BJ (cell line): ENCODE measurements around the gene PTPRG. TPM values are rescaled to one million over a fixed set of nuclear protein-coding genes. Genes with fewer than 3 reads are reported as not detected.

Source experiments
- CTCF ChIA-PET: fragments of 350-600 bp; formaldehyde crosslinking; extraction: SDS; loops from one replicate; lab custom pipeline; 2021; ENCODE audit warnings: antibody characterized with exemption, inconsistent platforms; lab: Yijun Ruan, JAX
- POLR2A ChIA-PET: fragments of 300-600 bp; sonication (Branson Sonifier 250); formaldehyde crosslinking; extraction: SDS; loops from one replicate; lab custom pipeline; 2021; ENCODE audit warnings: antibody characterized with exemption; lab: Charles Lee
- DNase-seq: peaks from one replicate; pipeline ENCODE4 v3.0.0-alpha.2; 2011; ENCODE audit warnings: low read depth
- H3K27me3 ChIP-seq: 2 replicates; pipeline ENCODE4 v1.6.0; 2011; ENCODE audit warnings: low read length; ENCODE audit not compliant: control insufficient read depth, insufficient read depth
- H3K36me3 ChIP-seq: 2 replicates; pipeline ENCODE4 v1.5.1; 2011; ENCODE audit warnings: low read length; ENCODE audit not compliant: control insufficient read depth, insufficient read depth
- H3K4me3 ChIP-seq: 2 replicates; pipeline ENCODE4 v1.5.1; 2011; ENCODE audit warnings: low read depth, mild to moderate bottlenecking, control low read depth, low read length
- polyA plus RNA-seq: library from polyadenylated mRNA; depleted of rRNA; stranded (reverse); fragments of >200 nt; gene quantifications from 2 replicates; pipeline ENCODE4 v1.2.3, GENCODE V29; 2011
- TF ChIP-seq, protein P1 (sequence below): IDR thresholded peaks from 2 replicates; pipeline ENCODE4 v1.5.1; 2011; ENCODE audit warnings: low read depth, mild to moderate bottlenecking, control low read depth, inconsistent platforms, low read length, moderate library complexity; ENCODE audit not compliant: insufficient read depth

Gene PTPRG
- polyA plus RNA-seq, 1 experiment, result 20.8 TPM

DNA sequence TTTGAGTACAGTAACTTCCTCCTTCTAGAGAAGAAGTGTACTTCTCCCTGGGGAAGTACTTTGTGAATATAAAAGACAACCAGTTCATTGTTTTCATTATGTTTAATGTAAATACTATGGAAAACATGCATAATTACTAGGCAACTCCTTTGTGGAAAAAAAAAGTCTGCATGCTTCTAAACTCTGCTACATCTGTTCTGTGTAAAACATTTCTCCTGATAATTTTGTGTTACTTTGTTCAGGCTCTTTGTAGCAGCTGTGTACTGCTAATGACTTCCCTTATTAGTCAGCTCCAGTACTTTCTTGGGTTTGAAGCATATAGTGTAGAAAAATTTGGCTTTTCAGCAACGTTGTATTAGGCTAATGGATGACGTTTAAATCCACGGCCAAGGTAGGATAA is 700.4 kb downstream of the PTPRG start:
- Histone ChIP-seq H3K27me3 (no peaks in the 10 kb centered on the region), H3K36me3 (no peaks in the 10 kb centered on the region; the same call in 1 of the 2 replicates), H3K4me3 (no peak overlapping the region)
- CTCF ChIA-PET, result interaction anchor here (0.5 kb wide), 1 partner anchor 601 kb away, joined by 5 read pairs; no protein-coding TSS in a partner anchor
- POLR2A ChIA-PET, result no interaction called here
- TF ChIP-seq, protein P1, sequence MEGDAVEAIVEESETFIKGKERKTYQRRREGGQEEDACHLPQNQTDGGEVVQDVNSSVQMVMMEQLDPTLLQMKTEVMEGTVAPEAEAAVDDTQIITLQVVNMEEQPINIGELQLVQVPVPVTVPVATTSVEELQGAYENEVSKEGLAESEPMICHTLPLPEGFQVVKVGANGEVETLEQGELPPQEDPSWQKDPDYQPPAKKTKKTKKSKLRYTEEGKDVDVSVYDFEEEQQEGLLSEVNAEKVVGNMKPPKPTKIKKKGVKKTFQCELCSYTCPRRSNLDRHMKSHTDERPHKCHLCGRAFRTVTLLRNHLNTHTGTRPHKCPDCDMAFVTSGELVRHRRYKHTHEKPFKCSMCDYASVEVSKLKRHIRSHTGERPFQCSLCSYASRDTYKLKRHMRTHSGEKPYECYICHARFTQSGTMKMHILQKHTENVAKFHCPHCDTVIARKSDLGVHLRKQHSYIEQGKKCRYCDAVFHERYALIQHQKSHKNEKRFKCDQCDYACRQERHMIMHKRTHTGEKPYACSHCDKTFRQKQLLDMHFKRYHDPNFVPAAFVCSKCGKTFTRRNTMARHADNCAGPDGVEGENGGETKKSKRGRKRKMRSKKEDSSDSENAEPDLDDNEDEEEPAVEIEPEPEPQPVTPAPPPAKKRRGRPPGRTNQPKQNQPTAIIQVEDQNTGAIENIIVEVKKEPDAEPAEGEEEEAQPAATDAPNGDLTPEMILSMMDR, result no peak
- no peak for DNase-seq

GRCh38 chr3:62265528-62265927 is 704.2 kb downstream of the PTPRG start:
- Histone ChIP-seq H3K27me3 (no peaks in the 10 kb centered on the region), H3K4me3 (no peak overlapping the region)

GRCh38 chr3:62266668-62267283 is 705.4 kb downstream of the PTPRG start:
- H3K27me3 ChIP-seq, result no peaks in the 10 kb centered on the region
- POLR2A ChIA-PET, result no interaction called here
- CTCF ChIA-PET, result interaction anchor here (0.7 kb wide), 1 partner anchor 149 kb away, joined by 3 read pairs; no protein-coding TSS in a partner anchor
- H3K36me3 ChIP-seq, result no peaks in the 10 kb centered on the region; the same call in 1 of the 2 replicates
- DNase-seq, result no peak
- no peak overlapping the region for H3K4me3 ChIP-seq
- TF ChIP-seq, protein P1, result no peak

More at GRCh38 chr3:62265528-62265927, 704.2 kb downstream of the PTPRG start:
- TF ChIP-seq, protein P1, result no peak
- DNase-seq, result no peak
- ChIA-PET CTCF (no interaction called here), POLR2A (no interaction called here)
- no peaks in the 10 kb centered on the region; the same call in 1 of the 2 replicates for H3K36me3 ChIP-seq

- TF ChIP-seq, protein P1, result no peak
- ChIA-PET POLR2A (no interaction called here), CTCF (no interaction called here)
- Histone ChIP-seq H3K4me3 (no peak overlapping the region), H3K36me3 (no peaks in the 10 kb centered on the region; the same call in none of the 2 replicates), H3K27me3 (no peaks in the 10 kb centered on the region)
- no peak for DNase-seq
These were observed 715.3 kb downstream of the PTPRG start for GRCh38 chr3:62276658-62277180.

DNA sequence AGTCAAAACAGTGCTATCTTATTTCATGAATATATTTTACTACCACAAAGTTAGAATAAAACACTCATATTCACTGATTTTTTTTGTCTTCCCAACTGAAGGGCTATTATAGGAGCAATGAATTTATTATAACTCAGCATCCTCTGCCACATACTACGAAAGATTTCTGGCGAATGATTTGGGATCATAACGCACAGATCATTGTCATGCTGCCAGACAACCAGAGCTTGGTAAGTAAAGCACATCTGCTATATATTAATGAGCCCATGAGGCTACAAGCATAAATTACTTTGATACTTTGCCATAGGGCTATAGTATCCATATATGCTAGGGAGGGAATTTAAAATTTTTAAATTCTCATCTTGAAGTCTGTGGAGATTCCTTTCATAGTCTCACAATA is 716.1 kb downstream of the PTPRG start:
- POLR2A ChIA-PET, result no interaction called here
- H3K4me3 ChIP-seq, result no peak overlapping the region
- no peaks in the 10 kb centered on the region for H3K27me3 ChIP-seq
- no peak for DNase-seq
- CTCF ChIA-PET, result interaction anchor here (1.1 kb wide), 1 partner anchor 9 kb away, joined by 4 read pairs; no protein-coding TSS in a partner anchor
- no peaks in the 10 kb centered on the region; the same call in none of the 2 replicates for H3K36me3 ChIP-seq
- TF ChIP-seq, protein P1, result no peak
